BLaER1 treated with 17β-estradiol and CSF1 and Interleukin-3, amounts not matched to agents 10 nM and 100 nM (cell line): ENCODE results near the gene LRRC61.

Source experiments
- H3K27ac ChIP-seq, 11 experiments: shearing (Covaris generic); formaldehyde crosslinking; 2 replicates each; pipeline ENCODE4 v1.8.1; 2022
- H3K27me3 ChIP-seq, 11 experiments: shearing (Covaris generic); formaldehyde crosslinking; 2 replicates each; pipeline ENCODE4 v1.8.1; 2022
- H3K36me3 ChIP-seq, 11 experiments: shearing (Covaris generic); formaldehyde crosslinking; 2 replicates each; pipeline ENCODE4 v1.8.1; 2022
- H3K4me1 ChIP-seq, 10 experiments: shearing (Covaris generic); formaldehyde crosslinking; 2 replicates each; pipeline ENCODE4 v1.8.1; 2022
- H3K4me2 ChIP-seq, 11 experiments: shearing (Covaris generic); formaldehyde crosslinking; 2 replicates each; pipeline ENCODE4 v1.8.1; 2022
- H3K4me3 ChIP-seq, 10 experiments: shearing (Covaris generic); formaldehyde crosslinking; 2 replicates each; pipeline ENCODE4 v1.8.1; 2022
- H3K9ac ChIP-seq, 11 experiments: shearing (Covaris generic); formaldehyde crosslinking; 2 replicates each; pipeline ENCODE4 v1.8.1; 2022
- H3K9me3 ChIP-seq, 11 experiments: shearing (Covaris generic); formaldehyde crosslinking; replicated peaks in 1 of 11; 2 replicates each; pipeline ENCODE4 v1.8.1; 2022
- H4K20me1 ChIP-seq, 11 experiments: shearing (Covaris generic); formaldehyde crosslinking; 2 replicates each; pipeline ENCODE4 v1.8.1; 2022
- Cebpa-rat ChIP-seq, 11 experiments: shearing (Covaris generic); IDR thresholded peaks; 2 replicates each; pipeline ENCODE4 v1.8.1; 2022

Gene LRRC61

GRCh38 chr7:150338166-150338829 is 15.1 kb downstream of the LRRC61 start:
- H3K27ac ChIP-seq: no peak overlapping the region
- peaks cover 0 to 6% (median 0%) of the 10 kb centered on the region in 10 experiments; a peak in 1 of 20 replicates for H3K4me1 ChIP-seq
- no peak for TF ChIP-seq Cebpa-rat (IDR thresholded peaks at IDR 0.05)

GRCh38 chr7:150339409-150339809 is 16.3 kb downstream of the LRRC61 start:
- Histone ChIP-seq H3K27me3 (peaks cover 14 to 35% (median 28%) of the 10 kb centered on the region in 11 experiments), H3K27ac (no peak overlapping the region), H3K9me3 (peaks cover 16 to 33% (median 31%) of the 10 kb centered on the region in 11 experiments), H3K4me3 (no peak overlapping the region), H3K4me2 (no peak overlapping the region), H3K4me1 (peaks cover 0 to 6% (median 0%) of the 10 kb centered on the region in 10 experiments; a peak in 1 of 20 replicates), H3K9ac (no peak overlapping the region), H4K20me1 (no peaks in the 10 kb centered on the region; a peak in 2 of 22 replicates), H3K36me3 (no peaks in the 10 kb centered on the region)
- no peak for TF ChIP-seq Cebpa-rat (IDR thresholded peaks at IDR 0.05)

More at GRCh38 chr7:150338166-150338829, 15.1 kb downstream of the LRRC61 start:
- no peaks in the 10 kb centered on the region; a peak in 2 of 22 replicates for H4K20me1 ChIP-seq
- no peaks in the 10 kb centered on the region for H3K36me3 ChIP-seq
- H3K4me2 ChIP-seq: no peak overlapping the region
- H3K9me3 ChIP-seq: peaks cover 5 to 23% (median 21%) of the 10 kb centered on the region in 11 experiments
- no peak overlapping the region for H3K9ac ChIP-seq
- H3K4me3 ChIP-seq: no peak overlapping the region
- H3K27me3 ChIP-seq: peaks cover 14 to 35% (median 28%) of the 10 kb centered on the region in 11 experiments

GRCh38 chr7:150340024-150340749 is 17.0 kb downstream of the LRRC61 start:
- no peak for TF ChIP-seq Cebpa-rat (IDR thresholded peaks at IDR 0.05)
- no peaks in the 10 kb centered on the region; a peak in 2 of 22 replicates for H4K20me1 ChIP-seq
- H3K4me1 ChIP-seq: peaks cover 0 to 6% (median 0%) of the 10 kb centered on the region in 10 experiments; a peak in 1 of 20 replicates
- no peak overlapping the region for H3K9ac ChIP-seq
- H3K27ac ChIP-seq: no peak overlapping the region
- H3K27me3 ChIP-seq: peaks cover 14 to 35% (median 28%) of the 10 kb centered on the region in 11 experiments
- H3K4me2 ChIP-seq: no peak overlapping the region
- no peak overlapping the region for H3K4me3 ChIP-seq
- no peaks in the 10 kb centered on the region for H3K36me3 ChIP-seq
- peaks cover 24 to 41% (median 38%) of the 10 kb centered on the region in 11 experiments for H3K9me3 ChIP-seq

- H3K27ac ChIP-seq: no peak overlapping the region
- peaks cover 24 to 48% (median 42%) of the 10 kb centered on the region in 11 experiments for H3K9me3 ChIP-seq
- H3K4me2 ChIP-seq: no peak overlapping the region
- no peak overlapping the region for H3K4me3 ChIP-seq
- peaks cover 14 to 35% (median 28%) of the 10 kb centered on the region in 11 experiments for H3K27me3 ChIP-seq
- H4K20me1 ChIP-seq: no peaks in the 10 kb centered on the region; a peak in 2 of 22 replicates
- no peaks in the 10 kb centered on the region for H3K36me3 ChIP-seq
- H3K4me1 ChIP-seq: peaks cover 0 to 6% (median 0%) of the 10 kb centered on the region in 10 experiments; a peak in 1 of 20 replicates
- no peak overlapping the region for H3K9ac ChIP-seq
- no peak for TF ChIP-seq Cebpa-rat (IDR thresholded peaks at IDR 0.05)
These were observed 17.7 kb downstream of the LRRC61 start for GRCh38 chr7:150340875-150341262.

- H3K4me3 ChIP-seq: no peak within 1 kb of the TSS
- H3K36me3 ChIP-seq: no peaks in the 10 kb centered on the region
- no peak for TF ChIP-seq Cebpa-rat (IDR thresholded peaks at IDR 0.05)
- H3K27me3 ChIP-seq: peaks cover 14 to 35% (median 28%) of the 10 kb centered on the region in 11 experiments
- H3K27ac ChIP-seq: no peak within 1 kb of the TSS
- H3K9ac ChIP-seq: no peak within 1 kb of the TSS
- no peaks in the 10 kb centered on the region; a peak in 2 of 22 replicates for H4K20me1 ChIP-seq
- peaks cover 25 to 53% (median 44%) of the 10 kb centered on the region in 11 experiments for H3K9me3 ChIP-seq
- H3K4me1 ChIP-seq: peaks cover 0 to 6% (median 0%) of the 10 kb centered on the region in 10 experiments; a peak in 1 of 20 replicates
- H3K4me2 ChIP-seq: no peak within 1 kb of the TSS
These were observed 18.3 kb downstream of the LRRC61 start, which contains the start of gene RARRES2 for GRCh38 chr7:150341263-150342120. Gene RARRES2, minus strand, starts transcription at chr7:150341629. Its CDS starts 1,020 bp downstream, at chr7:150340609.

- no peak overlapping the region for H3K9ac ChIP-seq
- H3K4me3 ChIP-seq: no peak overlapping the region
- no peak for TF ChIP-seq Cebpa-rat (IDR thresholded peaks at IDR 0.05)
- no peak overlapping the region for H3K27ac ChIP-seq
- H3K4me2 ChIP-seq: no peak overlapping the region
- H3K36me3 ChIP-seq: no peaks in the 10 kb centered on the region
- H3K27me3 ChIP-seq: peaks cover 14 to 35% (median 28%) of the 10 kb centered on the region in 11 experiments
- H3K4me1 ChIP-seq: peaks cover 0 to 6% (median 0%) of the 10 kb centered on the region in 10 experiments; a peak in 1 of 20 replicates
- H3K9me3 ChIP-seq: peaks cover 27 to 57% (median 47%) of the 10 kb centered on the region in 11 experiments
- no peaks in the 10 kb centered on the region; a peak in 2 of 22 replicates for H4K20me1 ChIP-seq
These were observed 18.9 kb downstream of the LRRC61 start for GRCh38 chr7:150342121-150342408.

GRCh38 chr7:150343225-150343624 is 20.1 kb downstream of the LRRC61 start:
- TF ChIP-seq Cebpa-rat (IDR thresholded peaks at IDR 0.05): no peak
- H3K4me2 ChIP-seq: no peak overlapping the region
- H4K20me1 ChIP-seq: no peaks in the 10 kb centered on the region; a peak in 2 of 22 replicates
- peaks cover 14 to 35% (median 28%) of the 10 kb centered on the region in 11 experiments for H3K27me3 ChIP-seq
- H3K36me3 ChIP-seq: no peaks in the 10 kb centered on the region
- H3K9ac ChIP-seq: no peak overlapping the region
- H3K9me3 ChIP-seq: peaks cover 35 to 65% (median 56%) of the 10 kb centered on the region in 11 experiments
- H3K4me3 ChIP-seq: no peak overlapping the region
- peaks cover 0 to 6% (median 0%) of the 10 kb centered on the region in 10 experiments; a peak in 1 of 20 replicates for H3K4me1 ChIP-seq
- no peak overlapping the region for H3K27ac ChIP-seq

GRCh38 chr7:150344299-150344698 is 21.1 kb downstream of the LRRC61 start:
- peaks cover 37 to 67% (median 58%) of the 10 kb centered on the region in 11 experiments for H3K9me3 ChIP-seq
- H3K27ac ChIP-seq: no peak overlapping the region
- no peaks in the 10 kb centered on the region; a peak in 1 of 22 replicates for H4K20me1 ChIP-seq
- H3K9ac ChIP-seq: no peak overlapping the region
- no peak overlapping the region for H3K4me2 ChIP-seq
- H3K4me1 ChIP-seq: peaks cover 0 to 6% (median 0%) of the 10 kb centered on the region in 10 experiments; a peak in 1 of 20 replicates
- no peak overlapping the region for H3K4me3 ChIP-seq
- TF ChIP-seq Cebpa-rat (IDR thresholded peaks at IDR 0.05): no peak
- H3K36me3 ChIP-seq: no peaks in the 10 kb centered on the region
- H3K27me3 ChIP-seq: peaks cover 14 to 31% (median 25%) of the 10 kb centered on the region in 11 experiments
